LoVo (cell line): ENCODE data around the gene CCHCR1.
"Not testable (repeated sequence)": the region's sequence is repeated elsewhere in the genome, so short reads cannot be mapped to it uniquely, and the experiment has no call there.

Source experiments
- DNase-seq: peaks from one replicate; pipeline ENCODE4 v3.0.0-alpha.2; 2016; ENCODE audit warnings: low spot score

The CCHCR1 gene, protein sequence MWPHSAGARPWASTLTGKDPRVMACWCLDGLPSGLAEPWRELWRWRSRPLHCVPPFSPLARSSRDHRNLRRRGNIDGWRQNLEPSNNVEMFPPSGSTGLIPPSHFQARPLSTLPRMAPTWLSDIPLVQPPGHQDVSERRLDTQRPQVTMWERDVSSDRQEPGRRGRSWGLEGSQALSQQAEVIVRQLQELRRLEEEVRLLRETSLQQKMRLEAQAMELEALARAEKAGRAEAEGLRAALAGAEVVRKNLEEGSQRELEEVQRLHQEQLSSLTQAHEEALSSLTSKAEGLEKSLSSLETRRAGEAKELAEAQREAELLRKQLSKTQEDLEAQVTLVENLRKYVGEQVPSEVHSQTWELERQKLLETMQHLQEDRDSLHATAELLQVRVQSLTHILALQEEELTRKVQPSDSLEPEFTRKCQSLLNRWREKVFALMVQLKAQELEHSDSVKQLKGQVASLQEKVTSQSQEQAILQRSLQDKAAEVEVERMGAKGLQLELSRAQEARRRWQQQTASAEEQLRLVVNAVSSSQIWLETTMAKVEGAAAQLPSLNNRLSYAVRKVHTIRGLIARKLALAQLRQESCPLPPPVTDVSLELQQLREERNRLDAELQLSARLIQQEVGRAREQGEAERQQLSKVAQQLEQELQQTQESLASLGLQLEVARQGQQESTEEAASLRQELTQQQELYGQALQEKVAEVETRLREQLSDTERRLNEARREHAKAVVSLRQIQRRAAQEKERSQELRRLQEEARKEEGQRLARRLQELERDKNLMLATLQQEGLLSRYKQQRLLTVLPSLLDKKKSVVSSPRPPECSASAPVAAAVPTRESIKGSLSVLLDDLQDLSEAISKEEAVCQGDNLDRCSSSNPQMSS

DNA sequence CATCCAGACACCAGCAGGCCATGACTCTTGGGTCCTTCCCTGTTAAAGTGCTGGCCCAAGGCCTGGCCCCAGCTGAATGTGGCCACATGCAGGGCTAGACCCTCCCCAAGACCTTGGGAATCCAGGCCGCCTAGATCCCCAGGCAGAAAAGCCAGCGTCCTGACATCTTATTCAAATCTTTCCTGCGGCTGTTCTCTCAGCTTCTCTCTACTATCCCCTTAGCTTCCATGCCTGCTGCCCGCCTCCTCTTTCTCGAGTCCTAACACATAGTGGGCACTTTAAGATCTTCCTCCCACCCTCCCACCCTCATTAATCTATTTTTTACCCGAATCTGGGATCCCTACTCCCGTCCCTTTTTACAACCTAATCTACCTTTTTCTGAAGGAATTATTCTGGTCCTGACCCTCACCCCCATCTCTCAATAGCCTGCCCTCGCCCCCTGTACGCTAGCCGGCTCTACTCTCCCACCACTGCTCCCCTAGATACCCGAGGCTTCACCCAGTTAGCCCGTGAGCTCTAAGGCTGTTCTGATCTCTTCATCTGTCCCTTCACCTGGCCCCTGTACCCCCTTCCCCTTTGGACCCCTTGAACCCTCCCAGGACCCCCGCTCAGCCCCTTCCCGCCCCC is at the start of gene CCHCR1:
CCHCR1 (minus strand) TSS at position 290 of the 627 bp plus-strand sequence; CDS start at position 88, 202 bp downstream.
- DNase-seq, result no peak

DNA sequence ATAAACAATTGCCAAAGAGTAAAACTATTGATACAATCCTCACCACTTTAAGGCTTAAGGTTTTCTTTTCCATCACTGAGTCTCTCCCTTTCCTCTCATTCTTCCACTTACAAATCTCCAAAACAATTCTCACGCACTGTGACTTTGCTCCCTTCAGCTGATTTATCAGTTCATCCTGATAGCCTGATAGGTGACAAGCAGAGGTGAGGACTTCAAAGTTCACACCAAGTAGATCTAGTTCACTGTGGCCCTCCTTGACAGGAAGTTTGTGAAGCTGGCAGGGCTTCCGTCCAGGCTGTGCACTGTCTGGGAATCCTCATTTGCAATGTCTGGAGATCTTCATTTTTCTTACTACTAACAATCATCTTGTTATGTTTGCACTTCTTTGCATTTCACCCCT is 48.0 kb upstream of the CCHCR1 start:
- DNase-seq, result no peak

DNA sequence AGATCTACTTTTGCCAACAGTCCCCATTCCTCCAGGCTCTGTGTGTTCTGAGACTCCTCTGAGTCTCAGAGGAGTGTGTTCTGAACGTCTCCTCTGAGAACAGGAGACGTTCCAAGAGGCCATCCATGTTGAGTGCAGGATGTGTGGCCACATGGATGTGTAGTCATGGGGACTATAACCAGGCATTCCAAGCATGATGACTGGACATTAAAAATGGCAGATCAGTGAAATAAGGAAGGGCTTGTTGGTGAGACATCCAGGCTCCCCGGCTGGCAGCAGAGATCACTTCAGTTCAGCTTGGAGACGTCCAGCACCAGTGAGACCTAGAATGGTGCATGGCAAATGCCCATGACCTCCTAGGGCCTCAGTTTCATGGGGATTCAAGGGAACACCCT is 47.1 kb upstream of the CCHCR1 start:
- no peak for DNase-seq

DNA sequence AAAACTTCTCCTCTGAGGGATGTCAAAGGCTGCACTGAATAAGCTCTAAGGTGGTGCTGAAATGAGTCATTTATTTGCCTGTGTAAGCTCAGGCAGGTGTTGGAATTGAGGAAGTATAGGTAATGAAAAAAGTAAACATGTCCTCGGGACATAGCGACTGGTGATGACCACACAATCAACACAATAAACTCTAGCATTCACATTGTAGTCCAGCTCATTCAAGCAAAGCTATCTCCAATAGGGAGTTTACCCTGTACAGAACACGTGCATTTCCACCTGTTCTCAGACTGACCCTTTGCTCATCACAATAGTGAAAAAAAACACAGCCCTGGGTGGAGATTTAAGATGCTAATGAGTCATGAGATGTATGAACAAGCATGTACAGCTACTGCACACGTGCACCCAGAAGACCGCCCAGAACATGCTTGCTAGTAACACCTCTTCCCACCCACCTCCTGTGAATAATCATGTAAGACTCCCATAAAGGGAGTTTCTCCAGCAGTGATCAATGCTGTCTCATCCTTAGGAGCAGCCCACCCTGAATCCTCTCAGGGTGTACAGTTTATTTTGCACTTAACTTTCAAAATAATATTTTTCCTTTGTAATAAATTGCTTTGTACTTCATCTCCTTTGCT is 45.9 kb upstream of the CCHCR1 start:
- DNase-seq, result peak; percentile 86

DNA sequence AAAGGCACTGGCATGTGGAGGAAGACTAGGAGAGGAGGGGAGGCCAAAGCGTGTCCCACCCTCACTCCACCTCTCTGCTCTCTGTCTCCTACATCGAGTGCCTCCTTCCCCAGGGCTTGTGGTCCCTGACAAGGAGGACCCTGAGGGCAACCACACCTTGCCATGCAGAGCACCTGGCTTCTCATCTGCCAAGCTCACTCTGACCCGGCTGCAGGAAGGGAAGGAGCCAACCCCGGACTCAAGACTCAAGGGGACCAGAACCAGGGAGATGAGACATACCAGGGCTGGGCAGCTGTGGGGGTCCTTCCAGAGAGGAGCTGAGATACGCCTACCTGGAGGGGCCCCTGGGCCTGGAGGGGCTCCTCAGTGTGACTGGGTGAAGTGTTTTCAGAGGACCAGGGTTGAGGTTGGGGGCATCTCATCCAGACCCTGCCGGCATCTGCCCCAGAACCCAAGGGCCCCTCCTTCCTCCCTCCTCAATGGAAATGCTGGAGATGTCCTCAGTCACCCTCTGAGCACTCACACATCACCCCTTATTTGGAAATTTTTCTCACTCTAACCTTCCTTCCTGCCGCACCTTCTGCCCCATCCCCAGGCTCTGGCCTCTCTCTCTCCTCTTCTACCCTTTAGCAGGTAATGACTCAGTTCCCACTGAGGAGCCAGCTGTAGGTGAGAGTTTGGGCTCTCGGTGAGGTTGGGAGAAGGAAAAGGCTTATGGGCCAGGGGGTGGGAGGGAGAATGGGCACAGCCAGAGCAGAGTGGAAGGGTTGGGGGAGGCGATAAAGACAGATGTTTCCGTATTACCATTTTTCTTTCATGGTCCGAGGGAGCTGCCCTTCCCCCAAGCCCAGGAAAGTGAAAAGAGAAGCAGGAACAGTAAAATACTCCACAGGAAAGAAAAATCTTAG is 44.9 kb upstream of the CCHCR1 start:
- peak; percentile 36 for DNase-seq

DNA sequence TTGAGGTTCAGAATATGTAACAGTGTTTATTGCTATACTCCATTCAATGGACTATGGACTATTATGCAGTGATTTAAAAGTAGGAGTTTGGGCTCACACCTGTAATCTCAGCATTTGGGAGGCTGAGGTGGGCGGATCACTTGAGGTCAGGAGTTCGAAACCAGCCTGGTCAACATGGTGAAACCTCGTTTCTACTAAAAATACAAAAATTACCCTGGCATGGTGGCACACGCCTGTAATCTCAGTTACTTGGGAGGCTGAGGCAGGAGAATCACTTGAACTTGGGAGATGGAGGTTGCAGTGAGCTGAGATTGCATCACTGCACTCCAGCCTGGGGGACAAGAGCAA is 41.5 kb upstream of the CCHCR1 start:
- DNase-seq, result not testable (repeated sequence)

DNA sequence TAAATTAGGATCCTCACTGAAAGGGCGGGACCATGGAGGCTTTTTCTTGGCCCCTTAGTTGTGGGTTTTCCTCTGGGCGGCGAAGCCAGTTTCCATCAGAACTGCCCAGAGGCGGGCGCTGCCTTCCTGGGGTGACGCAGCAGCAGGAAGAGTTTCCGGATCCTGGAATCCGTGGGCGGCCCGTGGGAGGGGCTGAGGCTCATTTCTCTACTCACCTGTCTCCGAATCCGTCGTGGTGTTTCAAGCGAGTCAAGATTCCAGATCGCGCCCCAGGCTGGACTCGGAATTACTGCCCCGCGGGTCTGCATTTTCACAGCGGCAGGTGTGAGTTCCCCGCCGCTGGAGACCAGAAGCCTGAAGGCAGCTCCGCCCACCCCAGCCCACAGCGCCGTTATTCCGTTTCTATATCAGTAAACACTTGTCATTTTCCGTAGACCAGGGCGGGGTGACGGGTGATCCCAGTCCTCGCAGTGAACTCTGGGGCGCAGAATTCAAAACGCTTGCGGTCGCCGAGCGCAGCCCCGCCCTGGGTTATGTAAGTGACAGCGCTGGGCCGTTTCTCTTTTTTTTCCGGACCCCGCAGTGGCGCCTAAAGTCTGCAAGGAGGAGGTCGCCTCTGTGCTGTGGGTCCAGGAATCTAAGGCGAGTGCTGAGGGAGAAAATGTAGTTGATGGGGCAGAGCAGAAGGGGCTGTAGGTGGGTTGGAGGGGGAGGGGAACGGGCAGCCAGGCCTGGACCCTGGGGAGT is 40.1 kb upstream of the CCHCR1 start:
- DNase-seq, result peak; percentile 87

DNA sequence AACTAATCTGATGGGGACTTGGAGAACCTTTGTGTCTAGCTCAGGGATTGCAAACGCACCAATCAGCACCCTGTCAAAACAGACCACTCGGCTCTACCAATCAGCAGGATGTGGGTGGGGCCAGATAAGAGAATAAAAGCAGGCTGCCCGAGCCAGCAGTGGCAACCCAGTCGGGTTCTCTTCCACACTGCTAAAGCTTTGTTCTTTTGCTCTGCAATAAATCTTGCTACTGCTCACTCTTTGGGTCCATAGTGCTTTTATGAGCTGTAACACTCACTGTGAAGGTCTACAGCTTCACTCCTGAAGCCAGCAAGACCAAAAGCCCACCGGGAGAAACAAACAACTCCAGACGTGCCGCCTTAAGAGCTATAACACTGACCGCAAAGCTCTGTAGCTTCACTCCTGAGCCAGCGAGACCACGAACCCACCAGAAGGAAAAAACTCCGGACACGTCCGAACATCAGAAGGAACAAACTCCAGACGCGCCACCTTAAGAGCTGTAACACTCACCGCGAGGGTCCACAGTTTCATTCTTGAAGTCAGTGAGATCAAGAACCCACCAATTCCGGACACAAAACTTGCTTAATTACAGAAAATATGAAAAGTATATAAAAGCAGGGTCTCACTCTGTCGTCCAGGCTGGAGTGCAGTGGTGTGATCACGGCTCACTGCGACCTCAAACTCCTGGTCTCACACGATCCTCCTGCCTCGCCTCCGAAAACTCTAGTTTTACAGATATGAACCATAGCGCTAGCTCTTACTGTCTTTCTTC is 38.8 kb upstream of the CCHCR1 start:
- DNase-seq, result not testable (repeated sequence)

DNA sequence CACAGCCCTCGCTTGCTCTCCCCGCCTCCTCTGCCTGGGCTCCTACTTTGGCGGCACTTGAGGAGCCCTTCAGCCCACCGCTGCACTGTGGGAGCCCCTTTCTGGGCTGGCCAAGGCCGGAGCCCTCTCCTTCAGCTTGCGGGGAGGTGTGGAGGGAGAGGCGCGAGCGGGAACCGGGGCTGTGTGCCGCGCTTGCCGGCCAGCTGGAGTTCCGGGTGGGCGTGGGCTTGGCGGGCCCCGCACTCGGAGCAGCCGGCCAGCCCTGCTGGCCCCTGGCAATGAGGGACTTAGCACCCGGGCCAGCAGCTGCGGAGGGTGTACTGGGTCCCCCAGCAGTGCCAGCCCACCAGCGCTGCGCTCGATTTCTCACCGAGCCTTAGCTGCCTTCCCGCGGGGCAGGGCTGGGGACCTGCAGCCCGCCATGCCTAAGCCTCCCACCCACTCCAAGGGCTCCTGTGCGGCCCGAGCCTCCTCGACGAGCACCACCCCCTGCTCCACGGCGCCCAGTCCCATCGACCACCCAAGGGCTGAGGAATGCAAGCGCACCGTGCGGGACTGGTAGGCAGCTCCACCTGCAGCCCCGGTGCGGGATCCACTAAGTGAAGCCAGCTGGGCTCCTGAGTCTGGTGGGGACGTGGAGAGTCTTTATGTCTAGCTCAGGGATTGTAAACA is 37.8 kb upstream of the CCHCR1 start:
- DNase-seq, result not testable (repeated sequence)

DNA sequence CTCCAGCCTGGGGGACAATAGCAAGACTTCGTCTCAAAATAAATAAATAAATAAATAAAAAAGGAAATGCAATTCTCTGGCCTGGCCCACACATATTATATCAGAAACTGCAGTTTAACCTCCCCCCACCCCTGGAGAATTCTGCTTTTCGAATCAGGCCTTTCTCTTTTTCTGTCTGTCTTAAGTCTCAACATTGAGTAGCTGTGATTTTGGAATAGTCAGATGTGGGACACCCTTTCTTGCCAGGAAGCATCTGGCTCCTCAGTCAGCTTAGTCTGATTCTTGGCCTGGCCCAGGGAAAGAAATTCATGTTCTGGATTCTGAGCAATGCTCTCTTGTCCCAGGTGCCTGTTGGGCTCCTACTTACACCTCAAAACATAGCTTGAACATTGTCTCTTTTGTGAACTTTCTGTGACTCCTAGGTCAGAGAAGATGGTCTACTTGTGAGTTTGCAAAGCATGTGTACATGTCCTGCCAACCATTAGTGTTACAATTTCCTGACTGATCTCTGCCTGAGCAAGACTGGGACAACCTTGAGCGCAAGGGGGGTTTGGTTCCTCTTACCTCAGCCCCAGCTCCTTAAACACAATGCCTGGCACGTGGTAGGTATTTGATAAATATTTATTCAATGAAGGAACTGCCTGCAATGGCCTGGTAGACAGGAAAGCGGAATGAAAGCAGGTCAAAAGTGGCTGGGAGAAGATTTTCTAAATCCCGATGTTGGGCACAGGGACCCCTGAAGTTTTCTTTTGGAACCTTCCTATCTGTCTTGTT is 36.6 kb upstream of the CCHCR1 start:
- no peak for DNase-seq

DNA sequence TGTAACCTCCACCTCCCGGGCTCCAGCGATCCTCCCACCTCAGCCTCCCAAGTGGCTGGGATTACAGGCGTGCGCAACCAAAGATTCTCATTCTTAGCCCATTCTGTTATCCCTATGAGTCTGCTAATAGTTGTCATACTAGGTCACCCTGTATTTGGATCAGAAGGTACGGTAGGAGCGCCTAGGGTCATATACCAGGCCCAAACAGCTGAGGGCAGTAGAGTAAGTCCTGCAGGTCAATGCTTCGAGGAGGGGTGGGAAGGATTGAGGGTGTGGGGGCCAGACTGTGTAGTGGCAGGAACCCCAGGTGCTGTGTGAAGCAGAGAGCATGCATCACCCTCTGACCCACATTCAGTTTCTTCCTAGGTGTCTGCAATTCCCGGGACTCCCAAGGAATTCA is 35.6 kb upstream of the CCHCR1 start:
- no peak for DNase-seq

DNA sequence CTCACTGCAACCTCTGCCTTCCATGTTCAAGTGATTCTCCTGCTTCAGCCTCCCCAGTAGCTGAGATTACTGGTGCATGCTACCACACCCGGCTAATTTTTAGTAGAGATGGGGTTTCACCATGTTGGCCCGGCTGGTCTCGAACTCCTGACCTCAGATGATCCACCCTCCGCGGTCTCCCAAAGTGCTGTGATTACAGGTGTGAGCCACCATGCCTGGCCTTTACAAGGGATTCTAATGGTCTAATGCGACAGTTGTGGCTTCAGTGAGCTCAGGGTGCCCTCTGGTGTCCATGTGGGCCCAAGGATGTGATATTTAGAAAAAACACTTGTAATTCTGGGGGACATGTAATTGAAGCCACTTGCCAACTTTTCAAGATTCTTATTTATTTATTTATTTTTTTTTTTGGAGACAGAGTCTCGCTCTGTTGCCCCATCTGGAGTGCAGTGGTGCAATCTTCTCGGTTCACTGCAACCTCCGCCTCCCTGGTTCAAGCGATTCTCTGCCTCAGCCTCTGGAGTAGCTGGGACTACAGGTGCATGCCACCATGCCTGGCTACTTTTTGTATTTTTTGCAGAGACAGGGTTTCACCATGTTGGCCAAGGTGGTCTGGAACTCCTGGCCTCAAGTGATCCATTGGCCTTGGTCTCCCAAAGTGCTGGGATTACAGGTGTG is 35.0 kb upstream of the CCHCR1 start:
- DNase-seq, result peak; percentile 79

DNA sequence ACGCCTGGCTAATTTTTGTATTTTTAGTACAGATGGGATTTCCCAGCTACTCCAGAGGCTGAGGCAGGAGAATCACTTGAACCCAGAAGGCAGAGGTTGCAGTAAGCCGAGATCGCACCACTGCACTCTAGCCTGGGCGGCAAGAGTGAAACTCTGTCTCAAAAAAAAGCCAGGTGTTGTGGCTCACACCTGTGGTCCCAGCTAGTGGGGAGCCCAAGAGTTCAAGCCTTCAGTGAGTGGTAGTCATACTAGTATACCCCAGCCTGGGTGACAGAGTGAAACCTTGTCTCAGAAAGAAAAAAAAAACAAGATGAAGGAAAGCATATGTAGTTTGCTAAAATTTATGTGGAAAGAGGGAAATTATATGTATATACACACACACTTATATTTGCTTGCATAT is 32.9 kb upstream of the CCHCR1 start:
- DNase-seq, result no peak

DNA sequence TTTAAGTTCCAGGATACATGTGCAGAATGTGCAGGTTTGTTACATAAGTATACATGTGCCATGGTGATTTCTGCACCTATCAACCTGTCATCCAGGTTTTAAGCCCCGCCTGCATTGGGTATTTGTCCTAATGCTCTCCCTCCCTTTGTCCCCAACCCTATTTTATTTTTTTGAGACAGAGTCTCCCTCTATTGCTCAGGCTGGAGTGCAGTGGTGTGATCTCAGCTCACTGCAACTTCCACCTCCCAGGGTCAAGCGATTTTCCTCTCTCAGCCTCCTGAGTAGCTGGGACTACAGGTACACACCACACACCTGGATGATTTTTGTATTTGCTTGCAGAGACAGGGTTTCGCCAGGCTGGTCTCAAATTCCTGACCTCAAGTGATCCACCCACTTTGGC is 31.6 kb upstream of the CCHCR1 start:
- not testable (repeated sequence) for DNase-seq

DNA sequence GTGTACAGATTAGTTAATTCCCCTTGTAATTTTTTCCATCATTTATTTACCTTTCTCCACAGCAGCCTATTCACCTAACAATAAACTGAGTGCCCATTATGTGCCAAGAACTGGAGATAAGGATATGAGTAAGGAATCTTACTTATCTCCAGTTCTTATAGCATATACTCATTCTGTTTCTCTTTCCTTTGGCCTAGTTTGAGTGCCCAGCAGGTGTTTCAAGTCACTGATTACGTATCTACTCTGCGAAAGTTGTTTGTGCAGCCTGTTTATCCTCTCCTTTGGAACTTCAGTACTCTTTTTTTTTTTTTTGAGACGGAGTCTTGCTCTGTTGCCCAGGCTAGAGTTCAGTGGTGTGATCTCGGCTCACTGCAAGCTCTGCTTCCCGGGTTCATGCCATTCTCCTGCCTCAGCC is 30.2 kb upstream of the CCHCR1 start:
- peak; percentile 75 for DNase-seq

DNA sequence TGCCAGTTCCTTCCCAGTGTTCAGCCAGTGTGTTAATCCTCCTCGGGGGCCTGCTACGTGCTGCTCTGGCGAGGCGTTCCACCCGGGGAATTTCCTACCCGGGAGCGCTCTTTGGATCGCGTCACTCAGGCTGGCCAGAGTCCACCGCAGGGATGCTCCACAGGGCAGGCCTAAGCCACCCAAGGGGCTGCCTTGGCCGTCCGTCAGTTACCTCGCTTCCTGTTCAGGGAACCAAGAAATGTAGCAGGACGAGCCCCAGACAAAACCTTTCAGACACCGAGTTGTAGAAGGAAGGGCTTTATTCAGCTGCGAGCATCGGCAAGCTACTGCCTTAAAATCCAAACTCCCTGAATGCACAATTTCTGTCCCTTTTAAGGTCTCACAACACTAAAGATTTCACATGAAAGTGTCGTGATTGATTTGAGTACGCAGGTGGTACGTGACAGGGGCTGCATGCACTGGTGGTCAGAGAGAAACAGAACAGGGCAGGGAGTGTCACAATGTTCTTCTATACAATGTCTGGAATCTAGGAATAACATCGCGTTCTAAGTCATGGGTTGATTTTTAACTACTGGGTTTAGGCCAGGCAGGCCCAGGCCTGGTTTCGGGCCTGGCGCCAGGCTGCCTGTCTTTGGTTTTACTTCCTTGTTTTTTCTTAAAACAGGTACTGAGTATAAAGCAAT is 28.6 kb upstream of the CCHCR1 start:
- DNase-seq, result peak; percentile 66

DNA sequence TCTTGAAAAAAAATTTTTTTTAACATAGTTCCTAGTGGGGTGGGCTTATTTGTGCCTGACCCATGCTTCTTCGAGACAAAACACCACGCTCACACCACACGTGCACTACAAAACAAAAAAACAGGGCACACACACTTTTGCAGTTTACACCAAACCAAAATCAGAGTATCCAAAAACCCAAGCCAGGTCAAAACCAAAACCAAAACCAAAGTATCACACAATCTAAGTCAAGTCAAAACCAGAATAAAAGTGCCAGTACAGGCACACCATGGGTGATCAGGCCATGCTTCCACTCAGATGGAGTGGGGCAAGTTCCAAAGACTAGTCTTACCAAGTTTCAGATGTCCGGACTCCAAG is 28.1 kb upstream of the CCHCR1 start:
- DNase-seq, result not testable (repeated sequence)
